Astrocyte (in vitro differentiated cells and primary cell): ENCODE results near the gene ELN. TPM values are rescaled to one million over a fixed set of nuclear protein-coding genes. Genes with fewer than 3 reads are reported as not detected.

Source experiments
- DNase-seq: peaks from one replicate; pipeline ENCODE4 v3.0.0-alpha.2; 2010; ENCODE audit warnings: low read depth
- FAIRE-seq: peaks from 2 replicates; lab custom pipeline; 2011; peaks lifted over from hg19 to GRCh38; lab: Jason Lieb, UNC
- H2AFZ ChIP-seq: 2 replicates; pipeline ENCODE4 v1.6.0; 2012; ENCODE audit warnings: low read depth, low read length, inconsistent platforms
- H3K27ac ChIP-seq: 2 replicates; pipeline ENCODE4 v1.5.1; 2011; ENCODE audit warnings: low read depth, low read length, inconsistent platforms
- H3K27me3 ChIP-seq: 2 replicates; pipeline ENCODE4 v1.6.0; 2011; ENCODE audit warnings: low read length, inconsistent platforms; ENCODE audit not compliant: insufficient read depth
- H3K36me3 ChIP-seq: 2 replicates; pipeline ENCODE4 v1.5.1; 2011; ENCODE audit warnings: low read length, inconsistent platforms; ENCODE audit not compliant: insufficient read depth
- H3K4me1 ChIP-seq: 2 replicates; pipeline ENCODE4 v1.5.1; 2011; ENCODE audit warnings: low read length, inconsistent platforms; ENCODE audit not compliant: insufficient read depth
- H3K4me2 ChIP-seq: 2 replicates; pipeline ENCODE4 v1.6.0; 2012; ENCODE audit warnings: low read length, inconsistent platforms
- H3K4me3 ChIP-seq: 2 replicates; pipeline ENCODE4 v1.5.1; 2011; ENCODE audit warnings: low read depth, mild to moderate bottlenecking, low read length, inconsistent platforms; ENCODE audit not compliant: insufficient read depth
- H3K79me2 ChIP-seq: 2 replicates; pipeline ENCODE4 v1.6.0; 2012; ENCODE audit warnings: mild to moderate bottlenecking, low read length, inconsistent platforms; ENCODE audit not compliant: insufficient read depth
- H3K9ac ChIP-seq: 2 replicates; pipeline ENCODE4 v1.6.0; 2012; ENCODE audit warnings: mild to moderate bottlenecking, low read length, inconsistent platforms
- H3K9me3 ChIP-seq: 2 replicates; pipeline ENCODE4 v1.5.1; 2012; ENCODE audit warnings: low read depth, mild to moderate bottlenecking, low read length, inconsistent platforms; ENCODE audit not compliant: insufficient read depth
- H4K20me1 ChIP-seq: 2 replicates; pipeline ENCODE4 v1.6.0; 2012; ENCODE audit warnings: low read length, inconsistent platforms; ENCODE audit not compliant: insufficient read depth
- H3K27ac Mint-ChIP-seq: one replicate; pipeline ENCODE4 v1.8.0; 2021; ENCODE audit warnings: mild to moderate bottlenecking, mixed read lengths; ENCODE audit not compliant: unreplicated experiment
- H3K27me3 Mint-ChIP-seq: one replicate; pipeline ENCODE4 v1.8.0; 2021; ENCODE audit warnings: low read depth, mixed read lengths; ENCODE audit not compliant: unreplicated experiment
- H3K36me3 Mint-ChIP-seq: one replicate; pipeline ENCODE4 v1.8.0; 2021; ENCODE audit warnings: low read depth, mixed read lengths; ENCODE audit not compliant: unreplicated experiment
- H3K4me1 Mint-ChIP-seq: one replicate; pipeline ENCODE4 v1.8.0; 2021; ENCODE audit warnings: low read depth, mixed read lengths; ENCODE audit not compliant: unreplicated experiment
- H3K4me3 Mint-ChIP-seq: one replicate; pipeline ENCODE4 v1.8.0; 2021; ENCODE audit warnings: mild to moderate bottlenecking, moderate library complexity, mixed read lengths; ENCODE audit not compliant: unreplicated experiment
- H3K9me3 Mint-ChIP-seq: one replicate; pipeline ENCODE4 v1.8.0; 2021; ENCODE audit warnings: mild to moderate bottlenecking, mixed read lengths; ENCODE audit not compliant: unreplicated experiment
- EZH2 ChIP-seq: IDR thresholded peaks from 2 replicates; pipeline ENCODE4 v1.6.1; 2012; ENCODE audit warnings: mild to moderate bottlenecking, low read length, inconsistent platforms; ENCODE audit not compliant: insufficient read depth
- total RNA-seq: library from RNA; stranded (reverse); gene quantifications from 2 replicates; pipeline ENCODE4 v1.2.1, GENCODE V29; 2021
- TF ChIP-seq, protein P1 (sequence below): IDR thresholded peaks from 2 replicates; pipeline ENCODE4 v1.5.1; 2011; ENCODE audit warnings: low read depth, mild to moderate bottlenecking, inconsistent platforms, low read length, moderate library complexity; ENCODE audit not compliant: insufficient read depth

ELN gene
- total RNA-seq, 1 donor from 2014 or later = 0.75 TPM

DNA sequence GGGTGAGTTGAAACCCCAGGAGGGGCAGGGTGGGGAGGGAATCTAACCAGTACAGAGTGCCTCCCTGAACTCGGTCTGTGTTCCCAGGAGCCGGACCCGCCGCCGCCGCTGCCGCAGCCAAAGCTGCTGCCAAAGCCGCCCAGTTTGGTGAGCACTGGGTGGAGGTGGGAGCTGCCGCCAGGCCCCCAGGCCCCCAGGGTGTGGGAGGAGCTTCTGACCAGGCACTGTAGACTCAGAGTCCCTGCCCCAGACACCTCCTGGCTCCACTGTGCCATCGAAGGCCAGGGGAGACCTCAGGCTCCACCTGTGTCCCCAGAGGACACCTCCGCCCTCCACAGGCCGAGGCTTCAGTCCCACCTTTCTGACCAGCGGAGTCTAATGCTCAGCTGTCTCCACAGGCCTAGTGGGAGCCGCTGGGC lies 35.3 kb downstream of the ELN start:
- Histone ChIP-seq H3K4me1 (peaks cover 12% of the 10 kb centered on the region), H3K4me2 (no peak overlapping the region), H4K20me1 (no peaks in the 10 kb centered on the region), H3K9ac (no peak overlapping the region), H3K27ac (no peak overlapping the region), H3K27me3 (no peaks in the 10 kb centered on the region), H3K79me2 (no peaks in the 10 kb centered on the region), H3K9me3 (no peaks in the 10 kb centered on the region), H3K36me3 (no peaks in the 10 kb centered on the region), H2AFZ (no peak overlapping the region), H3K4me3 (no peak overlapping the region)
- FAIRE-seq = no peak
- Mint-ChIP-seq H3K9me3 (no peaks in the 10 kb centered on the region), H3K27me3 (peaks cover 15% of the 10 kb centered on the region), H3K36me3 (no peaks in the 10 kb centered on the region), H3K27ac (no peak overlapping the region), H3K4me3 (no peak overlapping the region), H3K4me1 (no peaks in the 10 kb centered on the region)
- TF ChIP-seq, protein P1, sequence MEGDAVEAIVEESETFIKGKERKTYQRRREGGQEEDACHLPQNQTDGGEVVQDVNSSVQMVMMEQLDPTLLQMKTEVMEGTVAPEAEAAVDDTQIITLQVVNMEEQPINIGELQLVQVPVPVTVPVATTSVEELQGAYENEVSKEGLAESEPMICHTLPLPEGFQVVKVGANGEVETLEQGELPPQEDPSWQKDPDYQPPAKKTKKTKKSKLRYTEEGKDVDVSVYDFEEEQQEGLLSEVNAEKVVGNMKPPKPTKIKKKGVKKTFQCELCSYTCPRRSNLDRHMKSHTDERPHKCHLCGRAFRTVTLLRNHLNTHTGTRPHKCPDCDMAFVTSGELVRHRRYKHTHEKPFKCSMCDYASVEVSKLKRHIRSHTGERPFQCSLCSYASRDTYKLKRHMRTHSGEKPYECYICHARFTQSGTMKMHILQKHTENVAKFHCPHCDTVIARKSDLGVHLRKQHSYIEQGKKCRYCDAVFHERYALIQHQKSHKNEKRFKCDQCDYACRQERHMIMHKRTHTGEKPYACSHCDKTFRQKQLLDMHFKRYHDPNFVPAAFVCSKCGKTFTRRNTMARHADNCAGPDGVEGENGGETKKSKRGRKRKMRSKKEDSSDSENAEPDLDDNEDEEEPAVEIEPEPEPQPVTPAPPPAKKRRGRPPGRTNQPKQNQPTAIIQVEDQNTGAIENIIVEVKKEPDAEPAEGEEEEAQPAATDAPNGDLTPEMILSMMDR = no peak
- TF ChIP-seq EZH2 = no peak
- DNase-seq = no peak

DNA sequence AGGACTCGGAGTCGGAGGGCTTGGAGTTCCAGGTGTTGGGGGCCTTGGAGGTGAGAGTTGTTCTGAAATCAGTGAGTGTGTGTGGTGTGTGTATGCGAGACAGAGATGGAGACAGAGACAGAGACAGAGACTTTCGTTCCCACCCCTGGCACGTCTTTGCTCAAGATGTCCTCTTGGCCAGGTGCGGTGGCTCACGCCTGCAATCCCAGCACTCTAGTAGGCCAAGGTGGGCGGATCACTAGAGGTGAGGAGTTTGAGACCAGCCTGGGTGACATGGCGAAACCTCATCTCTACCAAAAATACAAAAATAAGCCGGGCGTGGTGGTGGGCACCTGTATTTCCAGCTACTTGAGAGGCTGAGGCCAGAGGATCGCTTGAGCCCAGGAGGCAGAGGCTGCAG lies 35.7 kb downstream of the ELN start:
- no peak overlapping the region for H3K27ac ChIP-seq
- H3K36me3 ChIP-seq = no peaks in the 10 kb centered on the region
- H3K4me1 ChIP-seq = peaks cover 12% of the 10 kb centered on the region
- no peaks in the 10 kb centered on the region for H4K20me1 ChIP-seq
- Mint-ChIP-seq H3K9me3 (no peaks in the 10 kb centered on the region), H3K27me3 (peaks cover 12% of the 10 kb centered on the region), H3K36me3 (no peaks in the 10 kb centered on the region), H3K27ac (no peak overlapping the region), H3K4me3 (no peak overlapping the region), H3K4me1 (no peaks in the 10 kb centered on the region)
- no peak for FAIRE-seq
- no peak overlapping the region for H3K4me3 ChIP-seq
- TF ChIP-seq, protein P1 = no peak
- TF ChIP-seq EZH2 = no peak
- no peaks in the 10 kb centered on the region for H3K9me3 ChIP-seq
- H3K79me2 ChIP-seq = no peaks in the 10 kb centered on the region
- no peak for DNase-seq
- H3K9ac ChIP-seq = no peak overlapping the region
- H3K4me2 ChIP-seq = no peak overlapping the region
- no peaks in the 10 kb centered on the region for H3K27me3 ChIP-seq
- H2AFZ ChIP-seq = no peak overlapping the region

DNA sequence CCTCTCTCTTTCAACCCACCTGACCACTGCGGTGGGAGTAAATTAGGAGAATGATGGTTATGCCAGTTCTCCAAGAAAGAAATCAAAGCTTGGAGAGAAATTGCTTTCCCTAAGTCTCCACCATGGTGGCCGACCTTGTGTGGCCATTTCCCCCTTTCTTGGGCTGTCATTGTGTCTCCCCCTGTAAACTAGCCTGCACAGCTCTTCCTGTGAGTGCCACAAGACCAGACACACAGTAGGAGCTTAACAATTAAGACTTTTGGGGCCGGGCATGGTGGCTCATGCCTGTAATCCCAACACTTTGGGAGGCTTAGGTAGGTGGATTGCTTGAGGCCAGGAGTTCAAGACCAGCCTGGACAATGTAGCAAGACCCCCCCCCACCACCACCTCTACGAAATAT lies 36.7 kb downstream of the ELN start:
- Histone ChIP-seq H3K36me3 (no peaks in the 10 kb centered on the region), H4K20me1 (no peaks in the 10 kb centered on the region), H3K79me2 (no peaks in the 10 kb centered on the region), H2AFZ (no peak overlapping the region), H3K4me2 (no peak overlapping the region), H3K27ac (no peak overlapping the region), H3K9me3 (no peaks in the 10 kb centered on the region), H3K4me3 (no peak overlapping the region), H3K27me3 (no peaks in the 10 kb centered on the region), H3K4me1 (peaks cover 12% of the 10 kb centered on the region), H3K9ac (no peak overlapping the region)
- Mint-ChIP-seq H3K27ac (no peak overlapping the region), H3K4me3 (no peak overlapping the region), H3K9me3 (no peaks in the 10 kb centered on the region), H3K27me3 (peaks cover 6% of the 10 kb centered on the region), H3K4me1 (no peaks in the 10 kb centered on the region), H3K36me3 (no peaks in the 10 kb centered on the region)
- DNase-seq (no peak), FAIRE-seq (no peak)
- no peak for TF ChIP-seq EZH2
- TF ChIP-seq, protein P1 = no peak
